ENCODE results near the gene FRMD4A.

DNA sequence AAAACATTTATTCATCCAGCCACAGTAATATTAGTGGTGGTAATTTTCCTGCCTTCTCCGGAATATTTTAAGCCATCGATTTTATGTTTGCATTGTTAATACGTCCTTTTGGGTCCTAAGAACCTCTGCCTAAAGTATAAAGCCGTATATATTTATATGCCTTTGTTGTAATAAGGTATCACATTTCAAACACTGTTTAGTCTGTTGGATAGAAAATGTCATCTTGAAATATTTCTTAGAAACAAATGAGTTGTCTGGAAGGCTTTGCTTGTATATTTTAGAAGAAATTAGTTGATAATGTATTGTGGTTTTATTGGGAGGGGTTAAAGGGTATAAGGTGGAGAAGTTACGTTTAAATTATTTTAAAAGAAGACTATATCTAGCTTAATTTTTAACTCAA is 732.8 kb downstream of the FRMD4A start:
- TF ChIP-seq, protein P1, sequence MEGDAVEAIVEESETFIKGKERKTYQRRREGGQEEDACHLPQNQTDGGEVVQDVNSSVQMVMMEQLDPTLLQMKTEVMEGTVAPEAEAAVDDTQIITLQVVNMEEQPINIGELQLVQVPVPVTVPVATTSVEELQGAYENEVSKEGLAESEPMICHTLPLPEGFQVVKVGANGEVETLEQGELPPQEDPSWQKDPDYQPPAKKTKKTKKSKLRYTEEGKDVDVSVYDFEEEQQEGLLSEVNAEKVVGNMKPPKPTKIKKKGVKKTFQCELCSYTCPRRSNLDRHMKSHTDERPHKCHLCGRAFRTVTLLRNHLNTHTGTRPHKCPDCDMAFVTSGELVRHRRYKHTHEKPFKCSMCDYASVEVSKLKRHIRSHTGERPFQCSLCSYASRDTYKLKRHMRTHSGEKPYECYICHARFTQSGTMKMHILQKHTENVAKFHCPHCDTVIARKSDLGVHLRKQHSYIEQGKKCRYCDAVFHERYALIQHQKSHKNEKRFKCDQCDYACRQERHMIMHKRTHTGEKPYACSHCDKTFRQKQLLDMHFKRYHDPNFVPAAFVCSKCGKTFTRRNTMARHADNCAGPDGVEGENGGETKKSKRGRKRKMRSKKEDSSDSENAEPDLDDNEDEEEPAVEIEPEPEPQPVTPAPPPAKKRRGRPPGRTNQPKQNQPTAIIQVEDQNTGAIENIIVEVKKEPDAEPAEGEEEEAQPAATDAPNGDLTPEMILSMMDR (IDR thresholded peaks at IDR 0.05; ENCODE audit: borderline replicate concordance, extremely low read depth, low read length, poor library complexity, severe bottlenecking) = no peak
- TF ChIP-seq EZH2 (IDR thresholded peaks at IDR 0.05; ENCODE audit: borderline replicate concordance, low read depth, low read length, severe bottlenecking) = no peak
